SU-DHL-6 (cell line): Measurements from ENCODE around the gene PLA2G4E.

ENCODE experiments used
- H2AFZ ChIP-seq: fragments of 200-600 bp; sonication (generic); 2 replicates; pipeline ENCODE4 v1.6.1; 2014; ENCODE audit warnings: low read depth, mild to moderate bottlenecking, moderate library complexity, mixed read lengths, antibody characterized with exemption, low read length; ENCODE audit not compliant: severe bottlenecking
- H3F3A ChIP-seq: fragments of 200-600 bp; shearing (Covaris generic); 2 replicates; pipeline ENCODE4 v1.6.0; 2016; ENCODE audit warnings: antibody characterized with exemption, mild to moderate bottlenecking; ENCODE audit not compliant: insufficient read depth
- H3K27ac ChIP-seq: fragments of 200-600 bp; sonication (generic); 2 replicates; pipeline ENCODE4 v1.5.1; 2016; ENCODE audit warnings: low read depth, mild to moderate bottlenecking, low read length, moderate library complexity, mixed read lengths
- H3K27me3 ChIP-seq: fragments of 200-600 bp; sonication (generic), shearing (Covaris generic); 2 replicates; pipeline ENCODE4 v1.6.0; 2014; ENCODE audit warnings: mild to moderate bottlenecking, low read length
- H3K36me3 ChIP-seq: fragments of 200-600 bp; sonication (generic); 2 replicates; pipeline ENCODE4 v1.6.1; 2014; ENCODE audit warnings: mild to moderate bottlenecking, low read length, mixed read lengths
- H3K4me2 ChIP-seq: fragments of 300-600, 200-600 bp; shearing (Covaris generic), sonication (generic); 2 replicates; pipeline ENCODE4 v1.6.0; 2014; ENCODE audit warnings: low read length, low read depth, mild to moderate bottlenecking; ENCODE audit not compliant: poor library complexity, severe bottlenecking
- H3K4me3 ChIP-seq: fragments of 200-600 bp; sonication (generic); 2 replicates; pipeline ENCODE4 v1.5.1; 2014; ENCODE audit warnings: antibody characterized with exemption, low read length, mild to moderate bottlenecking, mixed read lengths; ENCODE audit not compliant: insufficient read depth, poor library complexity, severe bottlenecking
- H3K79me2 ChIP-seq: fragments of 200-600 bp; sonication (generic); 2 replicates; pipeline ENCODE4 v1.6.1; 2014; ENCODE audit warnings: mild to moderate bottlenecking, low read length, moderate library complexity; ENCODE audit not compliant: insufficient read depth
- H3K9ac ChIP-seq: fragments of 200-600 bp; sonication (generic); 2 replicates; pipeline ENCODE4 v1.7.0; 2014; ENCODE audit warnings: mild to moderate bottlenecking, low read length
- H3K9me2 ChIP-seq: fragments of 200-600 bp; sonication (generic); replicated peaks from 2 replicates; pipeline ENCODE4 v1.6.1; 2014; ENCODE audit warnings: low read length; ENCODE audit not compliant: insufficient read depth
- H3K9me3 ChIP-seq: fragments of 200-600 bp; sonication (generic); 2 replicates; pipeline ENCODE4 v1.6.1; 2014; ENCODE audit warnings: low read length, mixed read lengths; ENCODE audit not compliant: insufficient read depth
- H4K20me1 ChIP-seq: fragments of 200-600 bp; sonication (generic); 2 replicates; pipeline ENCODE4 v1.6.1; 2014; ENCODE audit warnings: low read depth, mild to moderate bottlenecking, antibody characterized with exemption, low read length, moderate library complexity, mixed read lengths
- EZH2phosphoT487 ChIP-seq: fragments of 200-600 bp; sonication (generic), shearing (Covaris generic); conservative IDR thresholded peaks from 2 replicates; pipeline ENCODE4 v1.6.1; 2018; ENCODE audit warnings: mild to moderate bottlenecking, antibody characterized with exemption, low read length, moderate library complexity, mixed read lengths
- TF ChIP-seq, protein P1 (sequence below): fragments of 200-600 bp; sonication (generic); IDR thresholded peaks from one replicate; pipeline ENCODE4 v1.5.1; 2017; ENCODE audit warnings: antibody characterized with exemption, mild to moderate bottlenecking, low read length, moderate library complexity; ENCODE audit not compliant: insufficient read depth, poor library complexity, severe bottlenecking

The PLA2G4E gene

DNA sequence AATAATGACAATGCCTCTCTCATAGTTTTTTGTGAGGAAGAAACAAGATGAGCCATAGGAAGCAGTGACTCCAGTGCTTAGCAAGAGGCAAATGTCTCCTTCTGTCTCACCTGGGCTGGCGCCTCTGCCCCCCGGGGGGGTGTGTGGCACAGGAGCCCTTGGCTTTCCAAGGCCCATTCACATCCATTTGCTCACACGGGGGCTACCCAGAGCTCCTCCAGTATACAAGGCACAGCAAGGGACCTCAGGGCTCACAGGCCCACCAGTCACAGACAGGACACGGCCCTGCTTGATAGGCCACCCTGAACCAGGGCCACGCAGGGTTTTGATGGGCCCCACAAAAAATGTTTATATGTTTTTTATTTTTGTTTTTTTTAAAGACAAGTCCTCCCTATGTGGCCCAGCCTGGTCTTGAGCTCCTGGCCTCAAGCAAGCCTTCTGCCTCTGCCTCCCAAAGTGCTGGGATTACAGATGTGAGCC is 26.6 kb downstream of the PLA2G4E start:
- Histone ChIP-seq H3K4me2 (no peak overlapping the region), H3F3A (no peaks in the 10 kb centered on the region), H3K9me2 (no peaks in the 10 kb centered on the region), H3K27ac (no peak overlapping the region), H2AFZ (no peak overlapping the region), H3K27me3 (no peaks in the 10 kb centered on the region), H3K9ac (no peak overlapping the region), H3K36me3 (no peaks in the 10 kb centered on the region), H3K9me3 (no peaks in the 10 kb centered on the region), H3K4me3 (no peak overlapping the region), H3K79me2 (no peaks in the 10 kb centered on the region), H4K20me1 (no peaks in the 10 kb centered on the region)
- TF ChIP-seq EZH2phosphoT487: no peak
- TF ChIP-seq, protein P1, sequence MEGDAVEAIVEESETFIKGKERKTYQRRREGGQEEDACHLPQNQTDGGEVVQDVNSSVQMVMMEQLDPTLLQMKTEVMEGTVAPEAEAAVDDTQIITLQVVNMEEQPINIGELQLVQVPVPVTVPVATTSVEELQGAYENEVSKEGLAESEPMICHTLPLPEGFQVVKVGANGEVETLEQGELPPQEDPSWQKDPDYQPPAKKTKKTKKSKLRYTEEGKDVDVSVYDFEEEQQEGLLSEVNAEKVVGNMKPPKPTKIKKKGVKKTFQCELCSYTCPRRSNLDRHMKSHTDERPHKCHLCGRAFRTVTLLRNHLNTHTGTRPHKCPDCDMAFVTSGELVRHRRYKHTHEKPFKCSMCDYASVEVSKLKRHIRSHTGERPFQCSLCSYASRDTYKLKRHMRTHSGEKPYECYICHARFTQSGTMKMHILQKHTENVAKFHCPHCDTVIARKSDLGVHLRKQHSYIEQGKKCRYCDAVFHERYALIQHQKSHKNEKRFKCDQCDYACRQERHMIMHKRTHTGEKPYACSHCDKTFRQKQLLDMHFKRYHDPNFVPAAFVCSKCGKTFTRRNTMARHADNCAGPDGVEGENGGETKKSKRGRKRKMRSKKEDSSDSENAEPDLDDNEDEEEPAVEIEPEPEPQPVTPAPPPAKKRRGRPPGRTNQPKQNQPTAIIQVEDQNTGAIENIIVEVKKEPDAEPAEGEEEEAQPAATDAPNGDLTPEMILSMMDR: no peak

DNA sequence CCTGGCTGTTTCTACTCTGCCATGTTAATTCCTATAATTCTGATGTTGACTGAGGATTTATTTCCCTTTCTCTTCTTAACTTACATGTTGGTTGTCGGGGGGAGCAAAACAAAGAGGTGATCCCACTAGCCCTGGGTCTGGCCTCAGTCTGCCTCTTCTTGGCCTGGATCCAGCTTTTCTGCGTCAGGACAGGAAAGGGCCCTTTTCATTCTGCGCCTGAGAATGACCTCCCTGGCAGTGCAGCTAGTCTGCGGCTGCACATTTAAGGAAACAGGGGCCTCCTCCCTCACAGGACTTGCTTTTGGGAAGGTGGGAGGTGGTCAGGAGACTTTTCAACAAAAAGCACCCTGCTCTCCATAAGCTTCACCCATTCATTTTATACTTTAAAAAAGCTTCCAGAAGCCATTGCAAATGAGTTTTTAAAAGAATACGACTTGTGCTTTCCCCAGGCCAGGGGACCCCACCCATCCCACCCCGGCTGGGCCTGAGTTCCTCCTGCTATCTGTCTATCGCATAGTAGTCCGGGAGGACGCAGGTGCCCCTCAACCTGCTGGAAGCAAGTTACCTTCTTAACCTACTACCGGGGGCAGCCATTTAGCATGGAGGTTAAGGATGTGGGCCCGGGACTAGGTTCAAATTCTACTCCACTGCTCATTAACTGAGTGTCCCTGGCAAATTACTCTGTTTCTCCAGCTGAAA is 27.2 kb downstream of the PLA2G4E start:
- Histone ChIP-seq H4K20me1 (no peaks in the 10 kb centered on the region), H3F3A (no peaks in the 10 kb centered on the region), H3K9me3 (no peaks in the 10 kb centered on the region), H3K27me3 (no peaks in the 10 kb centered on the region), H3K9me2 (no peaks in the 10 kb centered on the region), H3K4me3 (no peak overlapping the region), H3K4me2 (no peak overlapping the region), H2AFZ (no peak overlapping the region), H3K27ac (no peak overlapping the region), H3K79me2 (no peaks in the 10 kb centered on the region), H3K36me3 (no peaks in the 10 kb centered on the region), H3K9ac (no peak overlapping the region)
- TF ChIP-seq EZH2phosphoT487: no peak
- TF ChIP-seq, protein P1: no peak

DNA sequence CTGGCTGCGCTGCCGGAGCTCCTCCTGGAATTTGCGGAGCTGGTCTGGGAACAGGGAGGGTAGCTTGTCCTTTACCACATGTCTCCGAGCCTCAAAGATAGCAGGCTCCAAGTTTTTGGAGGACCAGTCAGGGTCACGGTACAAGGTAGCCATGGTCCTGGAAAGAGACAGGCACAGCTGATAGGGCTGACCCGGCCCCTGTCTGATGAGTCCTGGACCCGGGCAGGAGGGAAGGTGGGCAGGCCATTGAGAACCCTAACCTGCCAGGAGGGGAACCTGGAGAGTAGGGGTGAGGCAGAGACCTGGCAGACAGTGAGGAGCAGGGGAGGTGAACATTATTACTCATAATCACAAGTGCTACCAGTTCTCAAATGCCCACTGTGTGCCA is 28.0 kb downstream of the PLA2G4E start:
- Histone ChIP-seq H3K79me2 (no peaks in the 10 kb centered on the region), H4K20me1 (no peaks in the 10 kb centered on the region), H3K36me3 (no peaks in the 10 kb centered on the region), H3K9me3 (no peaks in the 10 kb centered on the region), H2AFZ (no peak overlapping the region), H3K27ac (no peak overlapping the region), H3K9me2 (no peaks in the 10 kb centered on the region), H3K27me3 (no peaks in the 10 kb centered on the region), H3K4me3 (no peak overlapping the region), H3K9ac (no peak overlapping the region), H3F3A (no peaks in the 10 kb centered on the region), H3K4me2 (no peak overlapping the region)
- TF ChIP-seq EZH2phosphoT487: no peak
- TF ChIP-seq, protein P1: no peak
